OCI-LY7 (cell line): ENCODE results near the gene RNF26. TPM values are rescaled to one million over a fixed set of nuclear protein-coding genes. Genes with fewer than 3 reads are reported as not detected.

ENCODE experiments used
- BruUV-seq: library from RNA; stranded (reverse); fragments of 400-500 nt; replicated peaks from 2 replicates; lab custom pipeline; 2021; lab: Mats Ljungman, UMichigan
- CTCF ChIA-PET: fragments of 300-600 bp; sonication (Branson Sonifier 250); formaldehyde crosslinking; loops from one replicate; lab custom pipeline; 2022; ENCODE audit warnings: antibody characterized with exemption; ENCODE audit not compliant: unreplicated experiment; lab: Charles Lee
- POLR2A ChIA-PET: fragments of 300-600 bp; sonication (Branson Sonifier 250); formaldehyde crosslinking; loops from one replicate; lab custom pipeline; 2022; ENCODE audit warnings: antibody characterized with exemption; lab: Charles Lee
- DNase-seq: peaks from one replicate; pipeline ENCODE4 v3.0.0-alpha.2; 2015; ENCODE audit warnings: low spot score
- H2AFZ ChIP-seq: fragments of 200-600 bp; sonication (generic), shearing (Covaris generic); 2 replicates; pipeline ENCODE4 v1.6.1; 2014; ENCODE audit warnings: mild to moderate bottlenecking, antibody characterized with exemption, low read length, moderate library complexity
- H3K27ac ChIP-seq: fragments of 200-600 bp; sonication (generic); 2 replicates; pipeline ENCODE4 v1.5.1; 2014; ENCODE audit warnings: mixed run types, low read depth, mild to moderate bottlenecking, moderate library complexity, low read length, inconsistent platforms; ENCODE audit not compliant: poor library complexity, severe bottlenecking
- H3K36me3 ChIP-seq: fragments of 200-600 bp; sonication (generic); 2 replicates; pipeline ENCODE4 v1.6.1; 2014; ENCODE audit warnings: mild to moderate bottlenecking, antibody characterized with exemption, low read length, moderate library complexity, mixed read lengths; ENCODE audit not compliant: insufficient read depth
- H3K4me1 ChIP-seq: fragments of 200-600 bp; sonication (generic); 2 replicates; pipeline ENCODE4 v1.5.1; 2014; ENCODE audit warnings: mild to moderate bottlenecking, low read length; ENCODE audit not compliant: insufficient read depth, poor library complexity, severe bottlenecking
- H3K4me2 ChIP-seq: fragments of 200-600 bp; sonication (generic); 2 replicates; pipeline ENCODE4 v1.6.1; 2014; ENCODE audit warnings: mild to moderate bottlenecking, low read length
- H3K4me3 ChIP-seq: fragments of 200-600 bp; sonication (generic); 2 replicates; pipeline ENCODE4 v1.5.1; 2014; ENCODE audit warnings: mild to moderate bottlenecking, low read depth, low read length; ENCODE audit not compliant: poor library complexity, severe bottlenecking
- H3K79me2 ChIP-seq: fragments of 200-600 bp; sonication (generic); 2 replicates; pipeline ENCODE4 v1.6.1; 2016; ENCODE audit warnings: low read depth, mild to moderate bottlenecking, low read length, moderate library complexity, mixed read lengths; ENCODE audit not compliant: insufficient read depth
- H3K9me2 ChIP-seq: fragments of 200-600 bp; sonication (generic); 2 replicates; pipeline ENCODE4 v1.6.1; 2016; ENCODE audit warnings: mild to moderate bottlenecking, low read length, mixed read lengths; ENCODE audit not compliant: insufficient read depth
- H3K9me3 ChIP-seq: fragments of 200-600 bp; sonication (generic); 2 replicates; pipeline ENCODE4 v1.6.1; 2014; ENCODE audit warnings: mild to moderate bottlenecking, mixed run types, low read length, mixed read lengths
- H4K20me1 ChIP-seq: fragments of 200-600 bp; sonication (generic); 2 replicates; pipeline ENCODE4 v1.6.1; 2014; ENCODE audit warnings: mild to moderate bottlenecking, antibody characterized with exemption, low read length, moderate library complexity, mixed read lengths; ENCODE audit not compliant: insufficient read depth
- CTCF ChIP-seq: fragments of 200-600 bp; sonication (generic); conservative IDR thresholded peaks from 2 replicates; pipeline ENCODE4 v1.5.1; 2014; ENCODE audit warnings: mild to moderate bottlenecking, antibody characterized with exemption, low read length, moderate library complexity, mixed read lengths
- EZH2phosphoT487 ChIP-seq: fragments of 200-600 bp; sonication (generic); IDR thresholded peaks from 2 replicates; pipeline ENCODE4 v1.6.1; 2018; ENCODE audit warnings: low read depth, borderline replicate concordance, mild to moderate bottlenecking, mixed run types, antibody characterized with exemption, low read length, moderate library complexity, mixed read lengths
- intact Hi-C: fragments of 100-400 bp; cut with micrococcal nuclease; formaldehyde crosslinking; loops from one replicate; pipeline ENCODE4 v1.10.0; 2022; ENCODE audit not compliant: unreplicated experiment
- total RNA-seq, 2 experiments: library from RNA; depleted of rRNA in 1 of 2; stranded (reverse); fragments of >200 nt in 1 of 2; shearing (Covaris generic) in 1 of 2; gene quantifications; 2 replicates each; pipeline ENCODE4 v1.2.3, GENCODE V29; 2014 to 2022

RNF26 gene
- total RNA-seq, 2 experiments from 2014 or later = 13.9 to 52.5 TPM

GRCh38 chr11:119356349-119357031 is 22.2 kb downstream of the RNF26 start:
- CTCF ChIA-PET = interaction anchor here (0.6 to 1.3 kb wide), 5 partner anchors 13 to 27 kb away, joined by 3 to 5 read pairs (median 4); no protein-coding TSS in a partner anchor
- peak; percentile 66 for DNase-seq
- intact Hi-C loops = loop anchor here (1.0 kb wide), 2 partner anchors 18 to 118 kb away; no protein-coding TSS in a partner anchor
- TF ChIP-seq EZH2phosphoT487 (no peak), CTCF (peak; percentile 98)
- Histone ChIP-seq H3K9me2 (no peaks in the 10 kb centered on the region), H3K36me3 (peaks cover 52% of the 10 kb centered on the region), H3K79me2 (peaks cover 9% of the 10 kb centered on the region), H2AFZ (peak overlapping the region; percentile 56; the same call in 1 of the 2 replicates), H4K20me1 (no peaks in the 10 kb centered on the region), H3K4me1 (peaks cover 52% of the 10 kb centered on the region), H3K9me3 (no peaks in the 10 kb centered on the region), H3K4me2 (peak overlapping the region; percentile 64), H3K27ac (peak overlapping the region; percentile 16), H3K4me3 (peak overlapping the region; percentile 27)
- POLR2A ChIA-PET = no interaction called here
- BruUV-seq = TSS peak; percentile 60

GRCh38 chr11:119357074-119357473 is 22.7 kb downstream of the RNF26 start:
- intact Hi-C loops = no loop called here
- ChIA-PET POLR2A (interaction anchor here (1.5 kb wide), 1 partner anchor 16 kb away, joined by 7 read pairs; no protein-coding TSS in a partner anchor), CTCF (interaction anchor here (1.2 kb wide), 2 partner anchors 16 to 17 kb away, joined by 4 to 5 read pairs; no protein-coding TSS in a partner anchor)
- H3K36me3 ChIP-seq = peaks cover 52% of the 10 kb centered on the region
- no peak for TF ChIP-seq EZH2phosphoT487
- no peak for TF ChIP-seq CTCF
- no peaks in the 10 kb centered on the region for H3K9me3 ChIP-seq
- peaks cover 12% of the 10 kb centered on the region for H3K79me2 ChIP-seq
- peaks cover 58% of the 10 kb centered on the region for H3K4me1 ChIP-seq
- H3K27ac ChIP-seq = peak overlapping the region; percentile 9
- H3K4me2 ChIP-seq = no peak overlapping the region
- no TSS peak for BruUV-seq
- no peak for DNase-seq
- H4K20me1 ChIP-seq = no peaks in the 10 kb centered on the region
- no peak overlapping the region for H3K4me3 ChIP-seq
- H3K9me2 ChIP-seq = no peaks in the 10 kb centered on the region
- H2AFZ ChIP-seq = no peak overlapping the region
